Stimulated activated CD4-positive, alpha-beta T cell treated with anti-CD3 and anti-CD28 coated beads, Interleukin-4, amount 100 ng/mL, for 48 hours (primary cell): ENCODE results near the gene NUAK1.

ENCODE experiments used
- DNase-seq, 2 donors: peaks; one replicate each; pipeline ENCODE4 v3.0.0-alpha.2; 2020; ENCODE audit warnings: low read depth in 2 of 2

Gene NUAK1

GRCh38 chr12:106063826-106064720 lies 74.7 kb downstream of the NUAK1 start:
- DNase-seq: no peak

- no peak for DNase-seq
Measured at GRCh38 chr12:106062693-106063092, 76.1 kb downstream of the NUAK1 start.

GRCh38 chr12:106058256-106059182 lies 80.2 kb downstream of the NUAK1 start:
- no peak for DNase-seq

- DNase-seq: no peak
Measured at GRCh38 chr12:106054049-106054448, 84.7 kb downstream of the NUAK1 start.

GRCh38 chr12:106051853-106052531 lies 86.8 kb downstream of the NUAK1 start:
- no peak for DNase-seq

GRCh38 chr12:106049546-106049945 lies 89.2 kb downstream of the NUAK1 start:
- DNase-seq: no peak

GRCh38 chr12:106049105-106049504 lies 89.6 kb downstream of the NUAK1 start:
- no peak for DNase-seq

GRCh38 chr12:106048676-106049075 lies 90.1 kb downstream of the NUAK1 start:
- DNase-seq: no peak

- DNase-seq: no peak
Measured at GRCh38 chr12:106048016-106048415, 90.7 kb downstream of the NUAK1 start.

- no peak for DNase-seq
Measured at GRCh38 chr12:106046947-106047346, 91.8 kb downstream of the NUAK1 start.

- DNase-seq: no peak
Measured at GRCh38 chr12:106046301-106046846, 92.4 kb downstream of the NUAK1 start.

GRCh38 chr12:106045251-106045674 lies 93.5 kb downstream of the NUAK1 start:
- DNase-seq: no peak

- no peak for DNase-seq
Measured at GRCh38 chr12:106044773-106045172, 94.0 kb downstream of the NUAK1 start.

- DNase-seq: no peak
Measured at GRCh38 chr12:106042037-106042436, 96.7 kb downstream of the NUAK1 start.

GRCh38 chr12:106040521-106040920 lies 98.2 kb downstream of the NUAK1 start:
- no peak for DNase-seq

GRCh38 chr12:106039646-106040404 lies 98.9 kb downstream of the NUAK1 start:
- no peak for DNase-seq

GRCh38 chr12:106039242-106039641 lies 99.5 kb downstream of the NUAK1 start:
- DNase-seq: no peak

- no peak for DNase-seq
Measured at GRCh38 chr12:106037524-106038298, 101.0 kb downstream of the NUAK1 start.

- no peak for DNase-seq
Measured at GRCh38 chr12:106035421-106035820, 103.3 kb downstream of the NUAK1 start.

GRCh38 chr12:106034316-106034715 lies 104.4 kb downstream of the NUAK1 start:
- no peak for DNase-seq
